ENCODE data around the gene ZNF823. TPM values are rescaled to one million over a fixed set of nuclear protein-coding genes. Genes with fewer than 3 reads are reported as not detected.

The ZNF823 gene
- total and polyA plus RNA-seq, 4 donors, result 2.4 to 6.4 (median 3.1) TPM

DNA sequence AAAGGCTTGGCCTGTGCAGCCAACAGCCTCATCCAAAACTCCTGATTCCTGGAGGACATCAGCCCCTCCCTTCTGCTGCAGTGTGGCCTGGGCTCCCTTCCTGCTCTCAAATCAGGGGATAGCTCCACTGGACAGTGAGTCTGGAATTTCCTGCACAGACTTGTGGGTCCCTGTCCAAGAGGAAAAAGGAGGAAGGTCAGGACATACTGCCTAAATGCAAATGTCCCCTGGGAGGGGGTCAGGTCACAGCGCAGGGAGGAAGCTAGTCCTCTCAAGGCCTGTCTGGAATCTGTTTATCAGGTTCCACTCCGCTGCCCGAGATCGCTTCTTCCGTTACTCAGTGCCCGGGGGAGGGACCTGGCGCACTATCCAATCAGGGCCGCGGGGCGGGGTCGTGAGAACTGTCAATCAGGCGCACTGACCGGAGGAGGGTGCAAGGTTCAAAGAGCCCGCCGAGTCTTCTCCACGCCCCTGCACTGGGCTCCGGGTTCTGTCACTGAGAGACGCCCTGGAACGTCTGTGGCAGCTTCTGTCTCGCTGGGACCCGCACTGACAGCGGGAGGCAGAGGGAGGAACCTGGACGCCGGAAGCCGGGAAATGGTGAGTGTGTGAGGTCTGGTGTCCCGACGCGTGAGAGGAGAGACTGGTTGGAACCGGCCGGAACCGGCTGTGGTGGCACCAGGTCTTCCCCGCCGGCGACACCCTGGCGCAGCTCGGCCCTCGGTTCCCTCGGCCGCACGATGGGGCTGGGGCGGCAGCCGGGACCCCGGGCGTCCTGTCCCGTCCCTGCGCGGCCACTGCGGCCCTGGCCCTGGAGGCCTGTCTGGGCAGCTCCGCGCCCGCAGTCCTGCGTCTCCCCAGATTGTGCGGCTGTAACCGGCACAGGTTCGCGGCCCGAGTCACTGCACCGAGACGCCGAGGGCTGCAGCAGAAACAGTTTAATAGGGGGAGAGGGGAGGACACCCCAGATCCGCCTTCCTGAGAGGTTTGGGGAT lies 28.1 kb upstream of the ZNF823 start, which contains the start of gene ZNF441:
TSS of gene ZNF441 (plus strand) at position 404 of the 995 bp plus-strand sequence. CDS start at position 598, 194 bp downstream.
- Histone ChIP-seq H3K4me1 (ENCODE audit: control insufficient read depth in 4 of 4, insufficient read depth in 4 of 4, low read length in 3 of 4) (peaks cover 3 to 18% (median 10%) of the 10 kb centered on the region in 4 donors), H3K9me3 (ENCODE audit: control insufficient read depth in 4 of 4, low read length in 3 of 4) (peaks cover 0 to 9% (median 2%) of the 10 kb centered on the region in 4 donors), H3K36me3 (ENCODE audit: control insufficient read depth in 4 of 4, insufficient read depth in 3 of 4, low read depth in 1 of 4, low read length in 3 of 4) (peaks cover 0 to 2% (median 0%) of the 10 kb centered on the region in 4 donors), H3K27ac (ENCODE audit: low read depth in 1 of 2, low read length in 2 of 2) (peak within 1 kb of the TSS; percentile 84 to 96), H3K4me3 (ENCODE audit: low read depth in 1 of 3, low read length in 3 of 3) (peak within 1 kb of the TSS; percentile 68 to 82 (median 74)), H3K9ac (ENCODE audit: low read depth in 1 of 2, low read length in 2 of 2) (peak within 1 kb of the TSS; percentile 57 to 62), H3K27me3 (ENCODE audit: control insufficient read depth in 4 of 4, insufficient read depth in 4 of 4, low read length in 3 of 4) (no peaks in the 10 kb centered on the region)
- WGBS, result under 1% methylated on average over 61 of the region's 61 CpGs
- DNase-seq (ENCODE audit: low spot score), result peak; percentile 99
- TF ChIP-seq FOXA1 (IDR thresholded peaks at IDR 0.05) (no peak), REST (IDR thresholded peaks at IDR 0.05) (peak; percentile 91), NR2F2 (IDR thresholded peaks at IDR 0.05) (peak; percentile 98), EGR1 (IDR thresholded peaks at IDR 0.05; ENCODE audit: low read depth in 2 of 2) (peak; percentile 65 to 67), GABPA (IDR thresholded peaks at IDR 0.05 in 1 of 2, conservative IDR thresholded peaks at IDR 0.05 in 1 of 2) (peak; percentile 50 to 77), TAF1 (conservative IDR thresholded peaks at IDR 0.05) (peak; percentile 80), RXRA (IDR thresholded peaks at IDR 0.05) (peak; percentile 76 to 81), HNF4G (IDR thresholded peaks at IDR 0.05) (no peak), YY1 (IDR thresholded peaks at IDR 0.05) (peak; percentile 75), ATF3 (IDR thresholded peaks at IDR 0.05) (peak; percentile 28), MAX (IDR thresholded peaks at IDR 0.05) (peak; percentile 73), RAD21 (IDR thresholded peaks at IDR 0.05) (peak; percentile 43 to 45), FOXA2 (IDR thresholded peaks at IDR 0.05) (no peak), HNF4A (conservative IDR thresholded peaks at IDR 0.05) (peak; percentile 49 to 78), SP1 (IDR thresholded peaks at IDR 0.05) (peak; percentile 94), JUND (IDR thresholded peaks at IDR 0.05) (peak; percentile 13 to 33), CTCF (IDR thresholded peaks at IDR 0.05; ENCODE audit: low read depth, low read length, missing input control) (no peak)
- TF ChIP-seq, protein P1, sequence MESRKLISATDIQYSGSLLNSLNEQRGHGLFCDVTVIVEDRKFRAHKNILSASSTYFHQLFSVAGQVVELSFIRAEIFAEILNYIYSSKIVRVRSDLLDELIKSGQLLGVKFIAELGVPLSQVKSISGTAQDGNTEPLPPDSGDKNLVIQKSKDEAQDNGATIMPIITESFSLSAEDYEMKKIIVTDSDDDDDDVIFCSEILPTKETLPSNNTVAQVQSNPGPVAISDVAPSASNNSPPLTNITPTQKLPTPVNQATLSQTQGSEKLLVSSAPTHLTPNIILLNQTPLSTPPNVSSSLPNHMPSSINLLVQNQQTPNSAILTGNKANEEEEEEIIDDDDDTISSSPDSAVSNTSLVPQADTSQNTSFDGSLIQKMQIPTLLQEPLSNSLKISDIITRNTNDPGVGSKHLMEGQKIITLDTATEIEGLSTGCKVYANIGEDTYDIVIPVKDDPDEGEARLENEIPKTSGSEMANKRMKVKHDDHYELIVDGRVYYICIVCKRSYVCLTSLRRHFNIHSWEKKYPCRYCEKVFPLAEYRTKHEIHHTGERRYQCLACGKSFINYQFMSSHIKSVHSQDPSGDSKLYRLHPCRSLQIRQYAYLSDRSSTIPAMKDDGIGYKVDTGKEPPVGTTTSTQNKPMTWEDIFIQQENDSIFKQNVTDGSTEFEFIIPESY (IDR thresholded peaks at IDR 0.05), result peak; percentile 83
